ENCODE data around the gene AFF4. TPM values are rescaled to one million over a fixed set of nuclear protein-coding genes. Genes with fewer than 3 reads are reported as not detected.

The AFF4 gene
- polyA plus RNA-seq, 1 donor: 44.0 TPM

Other genes starting within 250 kb of the AFF4 start
- 7.1 TPM for gene KIF3A, start 226.1 kb downstream of the AFF4 start, polyA plus RNA-seq (ENCODE audit: insufficient read length)
- gene CCNI2, start 216.2 kb downstream of the AFF4 start, polyA plus RNA-seq (ENCODE audit: insufficient read length): 0.57 TPM
- gene SEPTIN8, start 186.4 kb downstream of the AFF4 start, polyA plus RNA-seq (ENCODE audit: insufficient read length): 37.4 TPM
- gene SOWAHA, start 150.3 kb downstream of the AFF4 start, polyA plus RNA-seq (ENCODE audit: insufficient read length): 0.23 TPM
- 2.8 TPM for gene SHROOM1, start 133.0 kb downstream of the AFF4 start, polyA plus RNA-seq (ENCODE audit: insufficient read length)
- gene GDF9, start 97.2 kb downstream of the AFF4 start, polyA plus RNA-seq (ENCODE audit: insufficient read length): 0.83 TPM
- 172 TPM for gene UQCRQ, start 97.0 kb downstream of the AFF4 start, polyA plus RNA-seq (ENCODE audit: insufficient read length)
- 2.6 TPM for gene LEAP2, start 90.0 kb downstream of the AFF4 start, polyA plus RNA-seq (ENCODE audit: insufficient read length)
- 21.4 TPM for gene ZCCHC10, start 62.9 kb upstream of the AFF4 start, polyA plus RNA-seq (ENCODE audit: insufficient read length)
- gene HSPA4, start 88.4 kb upstream of the AFF4 start, polyA plus RNA-seq (ENCODE audit: insufficient read length): 68.3 TPM